Daoy (cell line): ENCODE results near the gene ADGRG3. TPM values are rescaled to one million over a fixed set of nuclear protein-coding genes. Genes with fewer than 3 reads are reported as not detected.

Experiments used
- DNase-seq: peaks from one replicate; pipeline ENCODE4 v3.0.0-alpha.2; 2015; ENCODE audit warnings: low read depth
- total RNA-seq: library from RNA; depleted of rRNA; stranded (reverse); fragments of >200 nt; shearing (Covaris generic); gene quantifications from 2 replicates; pipeline ENCODE4 v1.2.3, GENCODE V29; 2014

ADGRG3 gene
- total RNA-seq, 1 experiment from 2014 or later = not detected

DNA sequence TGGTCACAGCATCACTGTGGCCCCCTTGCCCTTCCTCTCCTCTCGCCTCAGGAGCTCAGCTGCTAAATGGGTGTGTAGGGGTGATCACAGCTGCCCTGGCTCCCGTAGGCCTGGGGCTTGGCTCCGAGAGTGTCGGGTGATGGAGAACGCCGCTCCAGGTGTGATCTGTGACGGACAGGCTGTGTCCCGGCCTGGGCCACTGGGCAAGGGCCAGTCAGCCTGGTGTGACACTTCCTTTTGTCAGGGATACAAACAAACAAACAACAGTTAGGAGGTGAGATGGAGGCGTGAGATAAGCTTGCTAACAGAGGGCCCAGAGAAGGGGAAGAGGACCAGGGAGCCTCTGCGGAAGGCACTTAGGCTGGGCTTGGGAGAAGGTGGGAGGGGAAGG lies 37.7 kb upstream of the ADGRG3 start:
- no peak for DNase-seq

- no peak for DNase-seq
Observed at GRCh38 chr16:57630931-57631845, 36.9 kb upstream of the ADGRG3 start.

DNA sequence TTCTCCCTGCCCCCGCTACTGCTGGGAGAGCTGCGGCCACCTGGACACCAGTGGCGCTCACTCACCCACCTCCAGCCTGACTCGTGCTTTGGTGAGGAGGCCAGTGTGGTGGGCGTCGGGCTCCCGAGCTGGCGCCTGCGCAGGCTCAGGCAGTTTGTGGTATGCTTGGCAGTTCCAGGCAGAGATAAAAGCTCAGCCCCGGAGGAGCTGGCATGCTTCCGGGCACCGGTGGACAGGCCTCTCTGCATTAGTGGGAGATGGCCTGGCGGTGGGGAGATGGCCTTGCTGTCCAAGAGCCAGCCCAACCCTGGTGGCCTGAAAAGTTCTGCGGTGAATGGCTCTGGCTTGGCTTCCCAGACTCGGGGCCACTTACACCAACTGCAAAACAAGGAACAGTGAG lies 35.5 kb upstream of the ADGRG3 start:
- peak; percentile 50 for DNase-seq

- DNase-seq = no peak
Observed at GRCh38 chr16:57633383-57634064, 34.6 kb upstream of the ADGRG3 start.

DNA sequence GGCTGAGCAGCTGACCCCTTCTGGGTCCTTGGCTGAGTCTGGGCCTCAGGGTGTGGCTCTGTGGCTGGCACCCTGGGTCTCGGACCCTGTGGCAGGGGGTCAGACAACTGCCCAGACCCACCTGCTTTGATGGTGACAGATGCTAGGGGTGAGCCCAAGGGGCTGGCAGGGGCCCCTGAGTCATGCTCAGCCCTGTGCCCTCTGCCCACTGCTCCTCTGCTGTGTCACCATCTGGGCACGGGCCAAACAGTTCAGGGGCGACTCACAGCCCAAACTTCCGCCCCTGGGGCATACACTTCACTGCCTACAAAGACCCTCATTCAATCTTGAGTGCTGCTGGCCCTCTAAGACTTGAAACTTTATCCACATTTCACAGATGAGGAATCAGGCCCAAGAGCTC lies 33.9 kb upstream of the ADGRG3 start:
- peak; percentile 86 for DNase-seq

DNA sequence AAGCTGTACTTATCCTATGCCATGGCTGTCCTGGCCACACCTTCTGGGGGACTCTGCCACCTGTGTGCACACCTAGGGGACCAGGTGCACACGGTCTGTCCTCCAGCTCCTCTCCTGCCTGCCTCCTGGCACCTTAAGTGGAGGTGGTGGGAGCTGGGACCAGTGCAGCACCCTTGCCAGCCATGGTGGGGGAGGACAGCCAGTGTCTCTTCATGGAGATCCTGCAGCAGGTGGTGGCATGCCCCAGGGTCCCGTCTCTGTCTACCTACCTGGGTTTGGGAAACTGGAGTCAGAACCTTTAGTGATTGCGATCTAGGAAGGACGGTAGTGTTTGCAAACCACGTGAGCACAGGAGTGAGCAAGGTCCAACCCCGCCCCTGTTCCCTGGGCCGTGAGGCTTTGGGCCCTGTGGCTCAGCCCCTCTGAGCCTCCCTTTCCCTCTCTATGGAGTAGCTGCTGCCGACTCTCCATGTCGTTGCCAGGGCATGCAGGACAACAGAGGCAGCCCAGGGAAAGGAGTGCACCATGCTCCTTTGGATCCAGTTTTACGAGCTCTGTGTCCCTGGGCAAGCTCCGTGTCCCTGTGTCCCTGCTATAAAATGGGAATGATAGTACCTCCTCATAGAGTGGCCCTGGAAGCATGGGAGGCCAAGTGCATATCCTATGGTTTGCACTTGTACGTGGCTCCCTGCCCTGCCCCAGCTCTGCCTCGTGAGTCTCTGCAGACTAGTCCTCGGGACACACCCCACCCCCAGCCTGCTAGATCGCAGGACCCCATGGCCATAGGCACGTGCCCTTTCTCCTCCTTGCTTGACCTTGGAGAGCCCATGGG lies 32.6 kb upstream of the ADGRG3 start:
- no peak for DNase-seq

DNA sequence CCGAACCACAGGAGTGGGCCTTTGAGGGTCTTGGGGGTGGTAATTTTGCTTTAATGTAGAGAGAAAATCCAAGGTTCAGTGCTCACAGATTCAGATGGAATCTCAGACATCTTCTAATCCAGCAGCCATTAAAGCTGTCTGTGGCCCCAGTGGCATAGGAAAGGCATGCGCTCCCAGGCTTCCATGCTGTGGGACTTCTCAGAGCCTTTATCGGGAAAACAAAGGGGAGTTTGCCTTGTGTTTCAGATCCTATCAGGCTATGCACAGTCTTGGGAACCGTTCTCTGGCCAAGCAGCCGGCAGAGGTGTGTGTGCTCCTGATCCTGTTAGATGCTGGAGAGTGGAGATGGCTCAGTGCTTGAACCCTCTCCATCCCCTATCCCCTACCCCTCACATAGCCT lies 31.9 kb upstream of the ADGRG3 start:
- no peak for DNase-seq

DNA sequence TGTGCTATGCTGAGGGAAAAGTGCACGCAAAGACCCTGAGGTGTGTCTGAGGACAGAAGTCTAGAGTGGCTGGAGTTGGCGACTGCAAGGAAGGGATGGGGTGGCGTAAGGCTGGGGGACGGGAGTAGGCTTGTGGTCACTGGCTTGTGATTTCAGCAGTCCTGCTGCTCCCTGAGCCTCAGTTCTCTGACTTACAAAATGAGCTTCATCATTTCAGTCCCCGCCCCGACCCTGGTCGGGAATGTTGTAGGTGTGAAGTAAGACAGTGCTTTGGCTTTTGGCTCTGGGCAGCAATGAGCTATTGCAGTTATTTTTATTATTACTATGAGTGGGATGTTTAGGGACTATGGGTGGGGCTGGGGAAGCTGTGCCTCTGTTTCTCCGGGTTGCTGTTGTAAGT lies 31.1 kb upstream of the ADGRG3 start:
- no peak for DNase-seq

DNA sequence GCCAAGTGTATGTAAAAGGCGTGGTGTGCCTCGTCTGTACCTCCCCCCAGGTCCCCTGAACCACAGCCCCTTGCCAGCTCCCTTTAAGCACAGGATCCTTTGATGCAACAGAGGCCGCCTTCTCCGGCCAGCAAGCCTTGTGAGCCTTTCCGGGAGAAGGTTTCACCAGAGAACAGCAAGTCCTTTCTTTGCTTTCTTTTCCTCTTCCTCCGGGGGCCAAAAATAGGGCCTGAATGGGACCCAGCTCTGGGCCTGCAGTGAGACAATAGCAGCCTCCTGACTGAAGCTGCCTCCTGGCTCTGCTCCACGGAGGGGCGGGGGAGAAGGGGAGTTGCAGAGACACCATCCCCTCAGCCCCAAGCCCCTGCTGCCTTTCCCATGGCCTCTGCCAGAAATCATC lies 30.7 kb upstream of the ADGRG3 start:
- DNase-seq = no peak

- DNase-seq = no peak
Observed at GRCh38 chr16:57637965-57638364, 30.1 kb upstream of the ADGRG3 start.

DNA sequence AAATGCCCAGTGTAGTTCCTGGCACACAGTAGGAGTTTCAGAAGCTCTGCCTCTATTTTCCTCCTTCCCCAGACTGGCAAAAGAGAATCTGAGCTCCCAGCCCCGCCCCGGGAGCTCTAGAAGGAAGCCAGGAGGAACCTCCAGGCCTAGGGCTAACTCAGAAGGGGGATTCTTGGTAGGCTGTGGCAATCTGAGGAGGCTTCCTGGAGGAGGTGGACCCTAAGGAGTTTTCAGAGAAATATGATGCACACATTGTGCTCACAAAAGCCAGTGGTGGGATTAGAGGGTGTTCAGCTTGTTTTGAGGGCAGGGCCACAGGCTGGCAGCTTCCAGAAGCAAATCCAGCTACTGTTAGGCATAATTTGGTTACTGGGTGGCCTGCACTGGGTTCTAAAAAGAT lies 29.7 kb upstream of the ADGRG3 start:
- DNase-seq = no peak

DNA sequence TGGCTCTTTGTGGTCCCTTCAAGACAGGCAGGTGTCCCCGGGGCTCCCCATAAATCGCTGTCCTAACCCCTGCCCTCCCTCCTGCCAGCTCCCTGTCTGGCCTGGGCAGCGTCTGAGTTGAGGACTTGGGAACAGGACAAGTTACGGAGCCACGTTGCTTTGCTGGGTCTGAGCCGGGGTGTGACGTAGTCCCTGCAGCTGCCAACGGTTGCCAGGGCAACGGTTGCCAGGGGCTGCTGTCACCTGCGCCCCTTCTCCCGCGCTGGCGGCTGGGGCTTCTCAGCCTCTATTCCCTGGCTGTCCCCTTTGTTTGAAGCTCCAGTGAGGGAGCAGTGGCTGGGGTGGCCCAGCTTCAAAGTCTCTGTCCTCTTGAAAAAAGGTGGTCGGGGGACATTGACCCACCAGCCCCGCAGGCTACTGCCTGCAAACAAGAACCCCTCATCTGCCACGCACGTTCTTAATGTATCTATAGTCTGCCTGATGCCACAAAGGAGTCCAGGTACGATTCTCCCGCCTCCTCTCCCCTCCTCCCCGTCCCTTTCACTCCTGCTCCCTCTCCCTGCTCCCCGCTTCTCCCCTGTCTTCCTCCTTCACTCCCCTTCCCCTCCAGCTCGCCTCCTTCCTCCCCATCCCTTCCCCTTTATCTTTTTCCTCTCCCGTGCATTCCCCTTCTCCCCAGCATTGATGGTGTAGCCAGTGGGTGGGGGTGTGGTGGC lies 28.8 kb upstream of the ADGRG3 start:
- no peak for DNase-seq

- no peak for DNase-seq
Observed at GRCh38 chr16:57640185-57640584, 27.9 kb upstream of the ADGRG3 start.

- no peak for DNase-seq
Observed at GRCh38 chr16:57640612-57641011, 27.5 kb upstream of the ADGRG3 start.

- no peak for DNase-seq
Observed at GRCh38 chr16:57642160-57643135, 25.7 kb upstream of the ADGRG3 start.

DNA sequence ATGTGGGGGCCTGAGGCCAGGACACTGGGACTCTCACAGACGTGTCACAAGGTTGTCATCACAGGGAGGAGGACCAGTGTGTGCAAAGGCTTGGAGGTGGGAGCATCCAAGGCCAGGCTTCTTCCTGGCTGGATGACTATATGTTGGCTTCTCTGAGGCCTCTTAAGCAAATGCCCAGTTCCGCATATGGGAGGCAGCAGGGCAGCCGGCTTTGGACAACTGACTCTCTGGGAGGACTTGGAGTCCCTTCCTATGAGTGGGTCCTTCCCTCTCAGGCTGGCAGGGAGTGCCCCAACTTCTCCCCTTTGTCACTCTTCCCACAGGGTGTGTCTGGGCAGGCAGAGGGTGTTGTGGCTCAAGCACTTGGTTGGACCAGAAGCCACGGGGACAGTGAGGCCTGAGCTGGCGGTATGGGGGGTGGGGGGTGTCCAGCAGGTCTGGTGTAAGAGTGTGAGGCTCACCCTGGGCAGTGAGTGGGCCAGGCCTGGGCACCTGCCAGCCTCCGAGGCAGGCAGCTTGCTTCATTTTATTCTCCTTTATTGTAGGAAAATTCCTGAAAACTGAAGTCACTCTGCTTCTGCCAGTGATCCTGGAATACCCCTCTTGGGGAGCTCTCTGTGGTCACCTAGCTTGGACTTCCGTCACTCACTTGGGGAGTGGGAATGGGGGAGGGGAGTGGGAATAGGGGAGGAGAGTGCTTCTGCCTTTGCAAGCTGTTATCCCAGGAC lies 24.8 kb upstream of the ADGRG3 start:
- peak; percentile 50 for DNase-seq

GRCh38 chr16:57643910-57644309 lies 24.2 kb upstream of the ADGRG3 start:
- DNase-seq = no peak

- no peak for DNase-seq
Observed at GRCh38 chr16:57644383-57645014, 23.6 kb upstream of the ADGRG3 start.

DNA sequence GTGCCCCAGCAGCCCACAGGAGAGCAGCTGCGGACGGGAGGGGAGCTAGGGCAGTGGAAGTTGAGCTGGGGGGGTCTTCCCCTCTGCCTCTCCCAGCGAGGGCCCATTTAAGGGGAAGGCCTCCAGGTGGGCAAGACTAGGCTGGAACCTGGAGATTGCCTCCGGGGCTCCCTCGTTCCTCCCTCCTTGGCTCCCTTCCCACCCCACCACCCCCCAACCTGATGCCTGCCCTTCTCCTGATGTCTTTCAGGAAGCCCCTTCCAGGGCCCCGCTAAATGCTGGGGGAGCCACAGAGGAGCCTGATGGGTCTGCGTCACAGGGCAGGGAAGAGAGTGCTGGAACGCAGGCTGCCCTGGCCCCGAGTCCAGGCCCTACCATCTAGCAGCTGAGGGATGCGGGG lies 22.9 kb upstream of the ADGRG3 start:
- no peak for DNase-seq
